Measurements from ENCODE around the gene C13orf42.

The C13orf42 gene

DNA sequence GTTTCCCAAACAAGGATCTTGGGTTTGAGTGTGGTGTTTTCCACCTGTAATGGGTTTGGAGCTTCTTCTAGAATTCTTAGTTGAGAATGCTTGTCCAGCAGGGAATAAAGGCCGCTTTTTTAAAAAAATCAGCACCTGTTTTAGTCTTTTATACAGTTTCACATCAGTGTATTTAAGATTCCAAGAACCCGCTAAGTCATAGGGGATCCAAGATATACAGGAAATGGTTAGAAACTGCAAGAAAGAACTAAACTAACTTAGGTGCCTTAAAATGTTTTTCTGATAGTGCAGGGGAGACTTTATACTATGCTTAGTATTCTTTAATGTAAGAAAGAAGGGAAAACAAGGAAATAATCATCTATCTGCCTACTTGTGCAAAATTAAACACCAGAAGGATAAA is 74.7 kb downstream of the C13orf42 start:
- Histone ChIP-seq H3K4me3 (ENCODE audit: low read length in 2 of 2) (no peak overlapping the region), H3K9ac (ENCODE audit: low read depth in 1 of 2, low read length in 2 of 2) (no peak overlapping the region), H3K4me1 (ENCODE audit: control insufficient read depth in 2 of 2, insufficient read depth in 2 of 2, low read length in 2 of 2) (peaks cover 0 to 2% of the 10 kb centered on the region in 2 donors), H3K27me3 (ENCODE audit: control insufficient read depth in 2 of 2, insufficient read depth in 2 of 2, low read length in 2 of 2) (no peaks in the 10 kb centered on the region), H3K27ac (ENCODE audit: low read depth in 2 of 2, low read length in 2 of 2) (no peak overlapping the region), H3K36me3 (ENCODE audit: control insufficient read depth in 2 of 2, insufficient read depth in 2 of 2, low read length in 2 of 2) (no peaks in the 10 kb centered on the region), H3K9me3 (ENCODE audit: control insufficient read depth in 2 of 2, low read length in 2 of 2) (no peaks in the 10 kb centered on the region)

DNA sequence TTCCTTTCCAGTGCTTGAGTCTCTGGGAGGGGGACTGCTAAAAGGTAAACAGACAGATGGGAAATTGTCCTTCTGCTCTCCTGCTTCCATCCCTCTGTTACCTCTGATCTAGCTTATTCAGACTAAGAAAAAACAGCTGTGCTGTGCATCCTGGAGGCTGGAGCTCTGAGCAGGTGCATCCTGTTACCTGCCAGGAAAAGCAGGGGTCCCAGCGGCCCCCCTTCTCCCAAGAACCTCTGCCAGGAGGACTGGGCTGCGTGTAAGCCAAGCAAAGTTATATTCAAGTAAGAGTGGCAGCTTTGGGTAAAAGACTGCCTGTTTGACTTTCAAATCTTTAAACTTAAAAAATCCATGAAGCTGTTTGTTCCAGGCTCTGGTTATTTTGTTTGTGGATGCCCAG is 75.1 kb downstream of the C13orf42 start:
- H3K4me3 ChIP-seq (ENCODE audit: low read length in 2 of 2) = no peak overlapping the region
- H3K27ac ChIP-seq (ENCODE audit: low read depth in 2 of 2, low read length in 2 of 2) = no peak overlapping the region
- H3K4me1 ChIP-seq (ENCODE audit: control insufficient read depth in 2 of 2, insufficient read depth in 2 of 2, low read length in 2 of 2) = peaks cover 0 to 2% of the 10 kb centered on the region in 2 donors
- H3K36me3 ChIP-seq (ENCODE audit: control insufficient read depth in 2 of 2, insufficient read depth in 2 of 2, low read length in 2 of 2) = no peaks in the 10 kb centered on the region
- H3K9me3 ChIP-seq (ENCODE audit: control insufficient read depth in 2 of 2, low read length in 2 of 2) = no peaks in the 10 kb centered on the region
- H3K27me3 ChIP-seq (ENCODE audit: control insufficient read depth in 2 of 2, insufficient read depth in 2 of 2, low read length in 2 of 2) = no peaks in the 10 kb centered on the region
- H3K9ac ChIP-seq (ENCODE audit: low read depth in 1 of 2, low read length in 2 of 2) = no peak overlapping the region

DNA sequence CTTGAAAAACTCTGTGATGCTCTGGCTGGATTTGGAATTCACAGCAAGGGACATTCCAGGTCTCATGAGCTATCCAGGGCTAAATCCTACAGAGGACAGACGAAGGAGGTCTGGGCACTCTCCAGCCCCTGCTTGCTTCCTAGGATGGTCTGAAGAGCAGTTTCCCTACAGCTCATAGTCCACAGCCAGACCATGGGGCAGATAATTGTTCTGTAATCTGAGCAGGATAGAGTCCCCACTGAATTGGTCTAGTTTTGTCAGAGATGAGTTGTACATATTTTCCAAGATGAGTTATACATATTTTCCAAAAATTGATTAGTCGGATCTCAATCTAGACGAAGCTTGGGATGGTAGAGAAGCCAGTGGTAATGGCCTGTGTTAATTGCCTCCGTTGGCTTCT is 75.6 kb downstream of the C13orf42 start:
- H3K4me1 ChIP-seq (ENCODE audit: control insufficient read depth in 2 of 2, insufficient read depth in 2 of 2, low read length in 2 of 2) = peaks cover 0 to 2% of the 10 kb centered on the region in 2 donors
- no peaks in the 10 kb centered on the region for H3K27me3 ChIP-seq (ENCODE audit: control insufficient read depth in 2 of 2, insufficient read depth in 2 of 2, low read length in 2 of 2)
- H3K36me3 ChIP-seq (ENCODE audit: control insufficient read depth in 2 of 2, insufficient read depth in 2 of 2, low read length in 2 of 2) = no peaks in the 10 kb centered on the region

DNA sequence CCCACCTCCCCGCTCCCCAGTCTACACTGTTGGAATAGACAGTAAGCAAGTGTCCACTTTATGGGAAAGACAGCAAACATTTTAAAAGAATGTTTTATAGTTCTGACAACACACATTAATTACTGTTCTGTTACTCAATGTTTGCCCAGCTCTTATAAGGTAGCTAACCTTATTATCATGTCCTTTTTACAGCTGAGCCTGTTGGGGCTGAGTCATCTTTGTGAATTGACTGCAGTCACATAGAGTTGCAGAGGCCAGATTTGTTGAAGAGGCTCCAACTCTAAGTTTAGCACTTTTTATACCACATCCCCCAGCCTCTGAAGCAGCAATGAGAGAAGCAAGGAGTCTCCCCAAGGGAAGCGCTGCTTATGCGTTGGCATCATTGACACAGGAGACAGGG is 76.2 kb downstream of the C13orf42 start:
- H3K9me3 ChIP-seq (ENCODE audit: control insufficient read depth in 2 of 2, low read length in 2 of 2) = no peaks in the 10 kb centered on the region
- no peaks in the 10 kb centered on the region for H3K27me3 ChIP-seq (ENCODE audit: control insufficient read depth in 2 of 2, insufficient read depth in 2 of 2, low read length in 2 of 2)
- no peaks in the 10 kb centered on the region for H3K36me3 ChIP-seq (ENCODE audit: control insufficient read depth in 2 of 2, insufficient read depth in 2 of 2, low read length in 2 of 2)
- peaks cover 0 to 2% of the 10 kb centered on the region in 2 donors for H3K4me1 ChIP-seq (ENCODE audit: control insufficient read depth in 2 of 2, insufficient read depth in 2 of 2, low read length in 2 of 2)
- H3K9ac ChIP-seq (ENCODE audit: low read depth in 1 of 2, low read length in 2 of 2) = no peak overlapping the region
- H3K4me3 ChIP-seq (ENCODE audit: low read length in 2 of 2) = no peak overlapping the region
- no peak overlapping the region for H3K27ac ChIP-seq (ENCODE audit: low read depth in 2 of 2, low read length in 2 of 2)

More for the DNA sequence above, 75.6 kb downstream of the C13orf42 start:
- no peak overlapping the region for H3K9ac ChIP-seq (ENCODE audit: low read depth in 1 of 2, low read length in 2 of 2)
- H3K4me3 ChIP-seq (ENCODE audit: low read length in 2 of 2) = no peak overlapping the region
- no peaks in the 10 kb centered on the region for H3K9me3 ChIP-seq (ENCODE audit: control insufficient read depth in 2 of 2, low read length in 2 of 2)
- no peak overlapping the region for H3K27ac ChIP-seq (ENCODE audit: low read depth in 2 of 2, low read length in 2 of 2)

DNA sequence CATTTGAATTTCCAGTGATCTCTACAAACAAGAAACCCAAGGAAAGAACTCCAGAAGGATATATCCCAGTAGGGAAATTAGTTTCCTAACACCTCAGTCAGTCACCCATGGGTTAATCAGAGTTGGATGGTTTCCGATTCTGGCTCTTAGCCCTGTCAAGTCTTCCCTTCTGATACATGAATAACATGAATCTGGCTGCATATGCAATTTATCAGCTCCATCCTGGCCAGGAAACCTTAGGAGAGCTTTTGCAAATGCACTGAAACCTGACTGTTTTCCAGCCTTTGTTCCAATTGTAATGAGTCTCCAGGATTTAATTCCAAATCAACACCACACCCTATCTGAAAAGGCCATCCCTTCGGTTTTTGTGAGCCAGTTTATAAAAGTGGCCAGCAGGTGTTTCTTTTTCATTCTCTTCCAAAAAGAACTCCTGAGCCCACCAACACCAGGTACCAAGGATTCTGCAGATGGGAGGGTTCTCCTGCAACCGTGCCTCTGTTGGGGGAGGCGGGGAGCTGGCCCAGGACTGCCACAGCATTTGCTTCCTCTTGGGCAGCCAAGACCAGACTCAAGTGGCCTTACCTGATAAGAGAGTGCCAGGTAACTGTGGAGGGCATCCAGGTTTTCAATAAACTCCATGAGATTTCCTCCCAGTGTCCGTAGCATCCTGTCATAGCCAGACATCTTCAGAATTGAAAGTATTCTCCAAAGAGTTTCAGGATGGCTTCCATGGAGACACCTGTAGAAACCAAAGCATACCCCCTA is 77.5 kb downstream of the C13orf42 start:
- H3K4me1 ChIP-seq (ENCODE audit: control insufficient read depth in 2 of 2, insufficient read depth in 2 of 2, low read length in 2 of 2) = peaks cover 0 to 2% of the 10 kb centered on the region in 2 donors
- H3K9ac ChIP-seq (ENCODE audit: low read depth in 1 of 2, low read length in 2 of 2) = no peak overlapping the region
- H3K36me3 ChIP-seq (ENCODE audit: control insufficient read depth in 2 of 2, insufficient read depth in 2 of 2, low read length in 2 of 2) = no peaks in the 10 kb centered on the region
- no peak overlapping the region for H3K4me3 ChIP-seq (ENCODE audit: low read length in 2 of 2)
- H3K9me3 ChIP-seq (ENCODE audit: control insufficient read depth in 2 of 2, low read length in 2 of 2) = no peaks in the 10 kb centered on the region
- H3K27ac ChIP-seq (ENCODE audit: low read depth in 2 of 2, low read length in 2 of 2) = no peak overlapping the region
- no peaks in the 10 kb centered on the region for H3K27me3 ChIP-seq (ENCODE audit: control insufficient read depth in 2 of 2, insufficient read depth in 2 of 2, low read length in 2 of 2)

DNA sequence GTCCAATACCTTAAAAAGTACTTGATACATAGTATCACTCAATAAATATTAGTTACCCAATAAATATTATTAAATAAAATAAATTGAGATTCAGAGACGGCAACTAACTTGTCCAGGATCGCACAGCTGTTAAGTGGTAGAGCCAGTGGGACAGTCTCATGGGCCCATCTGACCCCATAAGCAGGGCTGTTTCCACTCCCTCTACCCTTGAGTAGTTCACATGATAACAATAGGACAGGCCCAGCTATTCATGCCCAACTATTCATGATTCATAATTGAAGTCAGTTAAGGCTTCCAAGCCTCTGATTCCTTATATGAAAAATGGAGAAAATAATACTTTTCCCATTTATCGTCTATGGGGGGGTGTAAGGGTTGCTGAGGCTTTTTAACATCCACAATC is 78.2 kb downstream of the C13orf42 start:
- Histone ChIP-seq H3K4me3 (ENCODE audit: low read length in 2 of 2) (no peak overlapping the region), H3K27ac (ENCODE audit: low read depth in 2 of 2, low read length in 2 of 2) (no peak overlapping the region), H3K27me3 (ENCODE audit: control insufficient read depth in 2 of 2, insufficient read depth in 2 of 2, low read length in 2 of 2) (no peaks in the 10 kb centered on the region), H3K9me3 (ENCODE audit: control insufficient read depth in 2 of 2, low read length in 2 of 2) (no peaks in the 10 kb centered on the region), H3K4me1 (ENCODE audit: control insufficient read depth in 2 of 2, insufficient read depth in 2 of 2, low read length in 2 of 2) (peaks cover 0 to 2% of the 10 kb centered on the region in 2 donors), H3K36me3 (ENCODE audit: control insufficient read depth in 2 of 2, insufficient read depth in 2 of 2, low read length in 2 of 2) (no peaks in the 10 kb centered on the region), H3K9ac (ENCODE audit: low read depth in 1 of 2, low read length in 2 of 2) (no peak overlapping the region)

Measured in mucosa of rectum (tissue), 2 donors.